ENCODE data around the gene TSPAN18.

DNA sequence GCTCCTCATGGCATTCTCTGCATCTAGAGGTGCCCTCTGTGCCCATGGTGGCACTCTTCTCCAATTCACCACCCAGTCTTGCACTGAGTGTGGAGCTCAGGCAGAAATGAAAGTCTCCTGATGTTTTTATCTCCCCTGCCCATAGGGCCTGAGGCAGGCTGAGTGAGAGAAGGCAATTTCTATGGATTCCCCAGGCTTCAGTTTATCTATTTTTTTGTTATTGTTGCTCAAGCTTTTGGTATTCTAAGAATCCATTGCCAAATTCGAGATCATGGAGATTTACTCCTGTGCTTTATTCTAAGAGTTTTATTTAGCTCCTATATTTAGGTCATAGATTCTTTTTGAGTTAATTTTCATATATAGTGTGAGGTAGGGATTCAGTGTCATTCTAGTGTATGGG is 40.7 kb downstream of the TSPAN18 start:
- TF ChIP-seq POLR2A (IDR thresholded peaks at IDR 0.05; ENCODE audit: control extremely low read depth in 1 of 2, low read depth in 2 of 2, low read length in 2 of 2) (no peak), EZH2 (IDR thresholded peaks at IDR 0.05; ENCODE audit: low read depth, low read length, severe bottlenecking) (no peak), MAFK (IDR thresholded peaks at IDR 0.05; ENCODE audit: low read depth, low read length) (no peak), SIRT6 (IDR thresholded peaks at IDR 0.05; ENCODE audit: low read length) (no peak), JUND (IDR thresholded peaks at IDR 0.05; ENCODE audit: low read length) (no peak), CHD1 (IDR thresholded peaks at IDR 0.05; ENCODE audit: low read depth, low read length) (no peak), NANOG (IDR thresholded peaks at IDR 0.05; ENCODE audit: insufficient read depth, low read depth, low read length, poor library complexity, severe bottlenecking) (no peak)
- TF ChIP-seq, protein P1, sequence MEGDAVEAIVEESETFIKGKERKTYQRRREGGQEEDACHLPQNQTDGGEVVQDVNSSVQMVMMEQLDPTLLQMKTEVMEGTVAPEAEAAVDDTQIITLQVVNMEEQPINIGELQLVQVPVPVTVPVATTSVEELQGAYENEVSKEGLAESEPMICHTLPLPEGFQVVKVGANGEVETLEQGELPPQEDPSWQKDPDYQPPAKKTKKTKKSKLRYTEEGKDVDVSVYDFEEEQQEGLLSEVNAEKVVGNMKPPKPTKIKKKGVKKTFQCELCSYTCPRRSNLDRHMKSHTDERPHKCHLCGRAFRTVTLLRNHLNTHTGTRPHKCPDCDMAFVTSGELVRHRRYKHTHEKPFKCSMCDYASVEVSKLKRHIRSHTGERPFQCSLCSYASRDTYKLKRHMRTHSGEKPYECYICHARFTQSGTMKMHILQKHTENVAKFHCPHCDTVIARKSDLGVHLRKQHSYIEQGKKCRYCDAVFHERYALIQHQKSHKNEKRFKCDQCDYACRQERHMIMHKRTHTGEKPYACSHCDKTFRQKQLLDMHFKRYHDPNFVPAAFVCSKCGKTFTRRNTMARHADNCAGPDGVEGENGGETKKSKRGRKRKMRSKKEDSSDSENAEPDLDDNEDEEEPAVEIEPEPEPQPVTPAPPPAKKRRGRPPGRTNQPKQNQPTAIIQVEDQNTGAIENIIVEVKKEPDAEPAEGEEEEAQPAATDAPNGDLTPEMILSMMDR (IDR thresholded peaks at IDR 0.05; ENCODE audit: control extremely low read depth in 1 of 3, insufficient read depth in 1 of 3, low read depth in 1 of 3, low read length in 3 of 3) = no peak
